HepG2 (cell line): ENCODE data around the gene LAMA1. TPM values are rescaled to one million over a fixed set of nuclear protein-coding genes. Genes with fewer than 3 reads are reported as not detected.

ENCODE experiments used
- ATAC-seq: fragments of 200-7000 bp; cut with Tn5 transposase; 3 replicates; pipeline ENCODE4 v1.9.1; 2020; ENCODE audit warnings: mild to moderate bottlenecking, moderate library complexity
- BruUV-seq: library from RNA; stranded (reverse); fragments of 400-500 nt; replicated peaks from 2 replicates; lab custom pipeline; 2021; lab: Mats Ljungman, UMichigan
- CTCF ChIA-PET: fragments of 300-600 bp; formaldehyde crosslinking; extraction: SDS; loops from one replicate; lab custom pipeline; 2021; ENCODE audit warnings: low total read pairs, inconsistent platforms, low intra/inter-chr PET ratio; lab: Yijun Ruan, JAX
- POLR2A ChIA-PET: fragments of 350-600 bp; sonication (Branson Sonifier 250); formaldehyde crosslinking; loops from one replicate; lab custom pipeline; 2020; ENCODE audit warnings: antibody characterized with exemption, inconsistent platforms; lab: Yijun Ruan, JAX
- DNase-seq: peaks from one replicate; pipeline ENCODE4 v3.0.0-alpha.2; 2015; ENCODE audit warnings: low spot score
- FAIRE-seq: peaks from 3 replicates; lab custom pipeline; 2011; peaks lifted over from hg19 to GRCh38; lab: Jason Lieb, UNC
- H2AFZ ChIP-seq: one replicate; pipeline ENCODE4 v1.6.1; 2011; ENCODE audit warnings: low read length, inconsistent platforms
- H3K27ac ChIP-seq: fragments of 300-600 bp; 3 replicates; pipeline ENCODE4 v1.8.0; 2011; ENCODE audit warnings: mixed run types, mild to moderate bottlenecking, mixed read lengths, low read length, inconsistent platforms; ENCODE audit not compliant: insufficient read depth; ENCODE audit errors: extremely low read length
- H3K27me3 ChIP-seq, 2 experiments: fragments of 200-600 bp in 1 of 2; 2 replicates in 1 of 2; 3 replicates in 1 of 2; pipeline versions ENCODE4 v1.6.0 to v1.8.0; 2011; ENCODE audit warnings: low read length in 2 of 2, mild to moderate bottlenecking in 2 of 2, moderate library complexity in 2 of 2, inconsistent platforms in 1 of 2; ENCODE audit not compliant: insufficient read depth in 2 of 2, control insufficient read depth in 1 of 2
- H3K36me3 ChIP-seq, 2 experiments: fragments of 200-600 bp in 1 of 2; replicated peaks in 1 of 2; 2 replicates in 1 of 2; 3 replicates in 1 of 2; pipeline versions ENCODE4 v1.5.1 to v1.8.0; 2011; ENCODE audit warnings: low read length in 2 of 2, inconsistent platforms in 1 of 2; ENCODE audit not compliant: insufficient read depth in 2 of 2, control insufficient read depth in 1 of 2
- H3K4me1 ChIP-seq: 2 replicates; pipeline ENCODE4 v1.5.1; 2012; ENCODE audit warnings: low read length, inconsistent platforms; ENCODE audit not compliant: insufficient read depth
- H3K4me2 ChIP-seq: 2 replicates; pipeline ENCODE4 v1.6.0; 2011; ENCODE audit warnings: low read depth, low read length, inconsistent platforms
- H3K4me3 ChIP-seq, 3 experiments: fragments of 200-600 bp in 1 of 3; sonication (generic), shearing (Covaris generic) in 1 of 3; replicated peaks in 1 of 3; 2 replicates each; pipeline ENCODE4 v1.5.1; 2011 to 2016; ENCODE audit warnings: low read length in 3 of 3, inconsistent platforms in 2 of 3, low read depth in 2 of 3, mild to moderate bottlenecking in 2 of 3, control low read depth in 1 of 3, mixed read lengths in 1 of 3; ENCODE audit not compliant: insufficient read depth in 1 of 3
- H3K79me2 ChIP-seq: one replicate; pipeline ENCODE4 v1.6.1; 2011; ENCODE audit warnings: low read length, inconsistent platforms; ENCODE audit not compliant: insufficient read depth
- H3K9ac ChIP-seq: 2 replicates; pipeline ENCODE4 v1.6.0; 2011; ENCODE audit warnings: mild to moderate bottlenecking, low read depth, low read length, inconsistent platforms; ENCODE audit not compliant: insufficient read depth
- H3K9me3 ChIP-seq: 2 replicates; pipeline ENCODE4 v1.5.1; 2012; ENCODE audit warnings: mild to moderate bottlenecking, low read length
- H4K20me1 ChIP-seq: 2 replicates; pipeline ENCODE4 v1.6.0; 2011; ENCODE audit warnings: inconsistent platforms, mild to moderate bottlenecking, low read length, moderate library complexity; ENCODE audit not compliant: insufficient read depth
- AGO2 ChIP-seq: fragments of 200-400 bp; formaldehyde crosslinking; optimal IDR thresholded peaks from 2 replicates; pipeline ENCODE3; 2017; ENCODE audit warnings: mild to moderate bottlenecking, low read depth, low read length, moderate library complexity
- DPF2 ChIP-seq: sonication (generic); formaldehyde crosslinking; IDR thresholded peaks from 2 replicates; pipeline ENCODE4 v1.4.0; 2020; ENCODE audit warnings: mild to moderate bottlenecking, low read depth, missing genetic modification reagents, borderline replicate concordance
- MEIS2 ChIP-seq: sonication (generic); formaldehyde crosslinking; IDR thresholded peaks from 2 replicates; pipeline ENCODE4 v1.9.0; 2021; ENCODE audit warnings: mild to moderate bottlenecking, missing genetic modification reagents
- NONO ChIP-seq, 2 experiments: fragments of 450-650 bp in 1 of 2; sonication (generic) in 1 of 2; formaldehyde crosslinking in 1 of 2; IDR thresholded peaks in 1 of 2; conservative IDR thresholded peaks in 1 of 2; 2 replicates each; pipeline versions ENCODE4 v1.6.1 to v1.8.0; 2017 to 2022; ENCODE audit warnings: mild to moderate bottlenecking in 1 of 2, missing genetic modification reagents in 1 of 2, moderate library complexity in 1 of 2
- PRDM4 ChIP-seq: sonication (generic); formaldehyde crosslinking; IDR thresholded peaks from 2 replicates; pipeline ENCODE4 v1.9.0; 2021; ENCODE audit warnings: missing genetic modification reagents, borderline replicate concordance
- PTBP1 ChIP-seq: fragments of 200-400 bp; formaldehyde crosslinking; IDR thresholded peaks from 2 replicates; pipeline ENCODE4 v1.6.1; 2018; ENCODE audit warnings: low read length, low read depth; ENCODE audit not compliant: poor library complexity, severe bottlenecking
- SNAPC5 ChIP-seq: sonication (generic); formaldehyde crosslinking; IDR thresholded peaks from 2 replicates; pipeline ENCODE4 v1.8.1; 2023; ENCODE audit warnings: mild to moderate bottlenecking, missing genetic modification reagents, borderline replicate concordance
- TAF1 ChIP-seq: sonication (generic); formaldehyde crosslinking; IDR thresholded peaks from 2 replicates; pipeline ENCODE4 v1.4.0; 2020; ENCODE audit warnings: missing genetic modification reagents
- TAF15 ChIP-seq: fragments of 200-400 bp; formaldehyde crosslinking; IDR thresholded peaks from one replicate; pipeline ENCODE4 v1.6.1; 2018; ENCODE audit warnings: mild to moderate bottlenecking, low read depth, low read length; ENCODE audit not compliant: poor library complexity, severe bottlenecking
- TFE3 ChIP-seq: IDR thresholded peaks from 2 replicates; pipeline ENCODE4 v1.6.1; 2016
- TOE1 ChIP-seq: sonication (generic); formaldehyde crosslinking; IDR thresholded peaks from 2 replicates; pipeline ENCODE4 v1.4.0; 2020; ENCODE audit warnings: mild to moderate bottlenecking, missing genetic modification reagents
- ZBTB2 ChIP-seq: sonication (generic); formaldehyde crosslinking; IDR thresholded peaks from 2 replicates; pipeline ENCODE4 v1.8.0; 2022; ENCODE audit warnings: low read depth, missing genetic modification reagents
- ZBTB7B ChIP-seq: sonication (generic); formaldehyde crosslinking; IDR thresholded peaks from 2 replicates; pipeline ENCODE4 v1.4.0; 2020; ENCODE audit warnings: missing genetic modification reagents
- ZMYM4 ChIP-seq: sonication (generic); formaldehyde crosslinking; IDR thresholded peaks from 2 replicates; pipeline ENCODE4 v1.8.1; 2023; ENCODE audit warnings: mild to moderate bottlenecking, missing genetic modification reagents
- ZNF234 ChIP-seq: sonication (generic); formaldehyde crosslinking; conservative IDR thresholded peaks from 2 replicates; pipeline ENCODE4 v1.5.1; 2020; ENCODE audit warnings: mild to moderate bottlenecking, missing genetic modification reagents
- WGBS: methylation state at CpG from one replicate; pipeline ENCODE4 v1.1.6; 2017; ENCODE audit warnings: low lambda C conversion rate; 5-methylcytosine and 5-hydroxymethylcytosine counted together
- in situ Hi-C: cut with HindIII; loops from 2 replicates; pipeline ENCODE4 v1.10.0; 2017; ENCODE audit warnings: low pct_unique_long_range_greater_than_20kb; ENCODE audit not compliant: extremely low pct_ligation_motif_present
- intact Hi-C: fragments of 100-400 bp; cut with micrococcal nuclease; formaldehyde crosslinking; loops from one replicate; pipeline ENCODE4 v1.10.0; 2022; ENCODE audit not compliant: unreplicated experiment
- polyA plus RNA-seq, 8 experiments: library from polyadenylated mRNA; depleted of rRNA in 3 of 8; stranded (reverse) in 7 of 8; unstranded in 1 of 8; fragments of >200 nt; fragmentation: Illumina TruSeq in 4 of 8; extraction: Trizol in 4 of 8; gene quantifications; 2 replicates each; pipeline versions ENCODE4 v1.2.1 to v1.2.3, GENCODE V29; 2011 to 2016; ENCODE audit warnings: low read depth in 4 of 8, missing spikeins in 1 of 8, mixed read lengths in 1 of 8; ENCODE audit not compliant: insufficient read depth in 1 of 8
- total RNA-seq, 5 experiments: library from RNA; depleted of rRNA; stranded (reverse); fragments of >200 nt; fragmentation: Illumina TruSeq; extraction: Trizol; gene quantifications; 2 replicates each; pipeline ENCODE4 v1.2.3, GENCODE V29; 2016; ENCODE audit warnings: low read depth in 1 of 5

LAMA1 gene
- total and polyA plus RNA-seq, 2 of the 13 experiments (the other 11 are each of a cell fraction or from before 2014, with no cell fraction given), result 0.05 to 0.44 TPM

- no peak for TF ChIP-seq NONO (IDR thresholded peaks at IDR 0.05)
- TF ChIP-seq NONO (CRISPR knock-in tag; conservative IDR thresholded peaks at IDR 0.05), result no peak
- no peak for TF ChIP-seq TOE1
- TF ChIP-seq TAF15, result no peak
- no peak for TF ChIP-seq SNAPC5 (CRISPR knock-in tag)
- no peak for TF ChIP-seq ZNF234
- no peak for TF ChIP-seq AGO2
- TF ChIP-seq DPF2 (CRISPR knock-in tag), result no peak
- no peak for TF ChIP-seq ZMYM4 (CRISPR knock-in tag)
These were observed 94.0 kb downstream of the LAMA1 start (continued) for GRCh38 chr18:7023581-7023980.

- intact Hi-C loops (loop anchor here (5.0 kb wide), 1 partner anchor 481 kb away; no protein-coding TSS in a partner anchor), in situ Hi-C loops (loop anchor here (5.0 kb wide), 1 partner anchor 101 kb away; no protein-coding TSS in a partner anchor)
- H3K27me3 ChIP-seq, result no peaks in the 10 kb centered on the region; a peak in 1 of 5 replicates
- 73% methylated on average over 19 of the region's 19 CpGs for WGBS
- H3K4me1 ChIP-seq, result no peaks in the 10 kb centered on the region
- no peak for ATAC-seq
- no peaks in the 10 kb centered on the region for H3K9me3 ChIP-seq
- ChIA-PET CTCF (interaction anchor here (1.8 kb wide), 1 partner anchor 103 kb away, joined by 26 read pairs; no protein-coding TSS in a partner anchor), POLR2A (no interaction called here)
- DNase-seq, result no peak
- BruUV-seq, result no TSS peak
- FAIRE-seq, result no peak
- H2AFZ ChIP-seq, result no peak overlapping the region
- H3K27ac ChIP-seq, result no peak overlapping the region
- no peaks in the 10 kb centered on the region for H3K79me2 ChIP-seq
- no peaks in the 10 kb centered on the region for H3K36me3 ChIP-seq
- no peaks in the 10 kb centered on the region for H4K20me1 ChIP-seq
- no peak overlapping the region for H3K4me3 ChIP-seq
- H3K9ac ChIP-seq, result no peak overlapping the region
- H3K4me2 ChIP-seq, result no peak overlapping the region
- TF ChIP-seq MEIS2 (CRISPR knock-in tag), result no peak
- no peak for TF ChIP-seq ZBTB2 (CRISPR knock-in tag)
- no peak for TF ChIP-seq TAF1 (CRISPR knock-in tag)
- TF ChIP-seq TFE3 (CRISPR knock-in tag), result no peak
- no peak for TF ChIP-seq PRDM4 (CRISPR knock-in tag)
- no peak for TF ChIP-seq ZBTB7B (CRISPR knock-in tag)
- TF ChIP-seq PTBP1, result no peak
These were observed 94.5 kb downstream of the LAMA1 start for GRCh38 chr18:7023063-7023580.
